ENCODE data around the gene LDLR. TPM values are rescaled to one million over a fixed set of nuclear protein-coding genes. Genes with fewer than 3 reads are reported as not detected.

The LDLR gene
- total RNA-seq, 4 donors from 2014 or later: 75.7 to 209 (median 156) TPM

DNA sequence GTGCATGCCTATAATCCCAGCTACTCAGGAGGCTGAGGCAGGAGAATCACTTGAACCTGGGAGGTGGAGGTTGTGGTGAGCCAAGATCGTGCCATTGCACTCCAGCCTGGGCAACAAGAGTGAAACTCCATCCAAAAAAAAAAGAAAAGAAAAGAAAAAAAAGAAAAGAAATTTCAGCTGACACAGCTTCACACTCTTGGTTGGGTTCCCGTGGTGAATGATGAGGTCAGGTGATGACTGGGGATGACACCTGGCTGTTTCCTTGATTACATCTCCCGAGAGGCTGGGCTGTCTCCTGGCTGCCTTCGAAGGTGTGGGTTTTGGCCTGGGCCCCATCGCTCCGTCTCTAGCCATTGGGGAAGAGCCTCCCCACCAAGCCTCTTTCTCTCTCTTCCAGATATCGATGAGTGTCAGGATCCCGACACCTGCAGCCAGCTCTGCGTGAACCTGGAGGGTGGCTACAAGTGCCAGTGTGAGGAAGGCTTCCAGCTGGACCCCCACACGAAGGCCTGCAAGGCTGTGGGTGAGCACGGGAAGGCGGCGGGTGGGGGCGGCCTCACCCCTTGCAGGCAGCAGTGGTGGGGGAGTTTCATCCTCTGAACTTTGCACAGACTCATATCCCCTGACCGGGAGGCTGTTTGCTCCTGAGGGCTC is 22.0 kb downstream of the LDLR start:
- Histone ChIP-seq H3K9me3 (no peaks in the 10 kb centered on the region), H3K4me1 (peaks cover 0 to 4% (median 0%) of the 10 kb centered on the region in 4 donors), H3K27me3 (no peaks in the 10 kb centered on the region), H3K36me3 (peaks cover 0 to 100% (median 0%) of the 10 kb centered on the region in 3 donors), H3K4me3 (no peak overlapping the region), H3K27ac (no peak overlapping the region)
- no peak for DNase-seq
- no peak for TF ChIP-seq POLR2A (IDR thresholded peaks at IDR 0.05)
- TF ChIP-seq, protein P1, sequence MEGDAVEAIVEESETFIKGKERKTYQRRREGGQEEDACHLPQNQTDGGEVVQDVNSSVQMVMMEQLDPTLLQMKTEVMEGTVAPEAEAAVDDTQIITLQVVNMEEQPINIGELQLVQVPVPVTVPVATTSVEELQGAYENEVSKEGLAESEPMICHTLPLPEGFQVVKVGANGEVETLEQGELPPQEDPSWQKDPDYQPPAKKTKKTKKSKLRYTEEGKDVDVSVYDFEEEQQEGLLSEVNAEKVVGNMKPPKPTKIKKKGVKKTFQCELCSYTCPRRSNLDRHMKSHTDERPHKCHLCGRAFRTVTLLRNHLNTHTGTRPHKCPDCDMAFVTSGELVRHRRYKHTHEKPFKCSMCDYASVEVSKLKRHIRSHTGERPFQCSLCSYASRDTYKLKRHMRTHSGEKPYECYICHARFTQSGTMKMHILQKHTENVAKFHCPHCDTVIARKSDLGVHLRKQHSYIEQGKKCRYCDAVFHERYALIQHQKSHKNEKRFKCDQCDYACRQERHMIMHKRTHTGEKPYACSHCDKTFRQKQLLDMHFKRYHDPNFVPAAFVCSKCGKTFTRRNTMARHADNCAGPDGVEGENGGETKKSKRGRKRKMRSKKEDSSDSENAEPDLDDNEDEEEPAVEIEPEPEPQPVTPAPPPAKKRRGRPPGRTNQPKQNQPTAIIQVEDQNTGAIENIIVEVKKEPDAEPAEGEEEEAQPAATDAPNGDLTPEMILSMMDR (IDR thresholded peaks at IDR 0.05): no peak

DNA sequence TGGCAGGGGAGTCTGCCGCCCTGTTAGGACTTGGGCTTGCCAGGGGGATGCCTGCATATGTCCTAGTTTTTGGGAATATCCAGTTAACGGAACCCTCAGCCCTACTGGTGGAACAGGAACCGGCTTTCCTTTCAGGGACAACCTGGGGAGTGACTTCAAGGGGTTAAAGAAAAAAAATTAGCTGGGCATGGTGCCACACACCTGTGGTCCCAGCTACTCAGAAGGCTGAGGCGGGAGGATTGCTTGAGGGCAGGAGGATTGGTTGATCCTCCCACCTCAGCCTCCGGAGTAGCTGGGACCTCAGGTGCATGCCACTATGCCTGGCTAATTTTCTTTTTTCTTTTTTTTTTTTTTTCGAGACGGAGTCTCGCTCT is 22.5 kb downstream of the LDLR start:
- peaks cover 0 to 100% (median 0%) of the 10 kb centered on the region in 3 donors for H3K36me3 ChIP-seq
- no peak overlapping the region for H3K4me3 ChIP-seq

DNA sequence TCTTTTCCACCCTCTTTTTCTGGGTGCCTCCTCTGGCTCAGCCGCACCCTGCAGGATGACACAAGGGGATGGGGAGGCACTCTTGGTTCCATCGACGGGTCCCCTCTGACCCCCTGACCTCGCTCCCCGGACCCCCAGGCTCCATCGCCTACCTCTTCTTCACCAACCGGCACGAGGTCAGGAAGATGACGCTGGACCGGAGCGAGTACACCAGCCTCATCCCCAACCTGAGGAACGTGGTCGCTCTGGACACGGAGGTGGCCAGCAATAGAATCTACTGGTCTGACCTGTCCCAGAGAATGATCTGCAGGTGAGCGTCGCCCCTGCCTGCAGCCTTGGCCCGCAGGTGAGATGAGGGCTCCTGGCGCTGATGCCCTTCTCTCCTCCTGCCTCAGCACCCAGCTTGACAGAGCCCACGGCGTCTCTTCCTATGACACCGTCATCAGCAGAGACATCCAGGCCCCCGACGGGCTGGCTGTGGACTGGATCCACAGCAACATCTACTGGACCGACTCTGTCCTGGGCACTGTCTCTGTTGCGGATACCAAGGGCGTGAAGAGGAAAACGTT is 24.0 kb downstream of the LDLR start:
- H3K27me3 ChIP-seq: no peaks in the 10 kb centered on the region
- TF ChIP-seq, protein P1 (IDR thresholded peaks at IDR 0.05): no peak
- H3K27ac ChIP-seq: no peak overlapping the region
- no peak overlapping the region for H3K4me3 ChIP-seq
- no peak for DNase-seq
- no peaks in the 10 kb centered on the region for H3K9me3 ChIP-seq
- H3K36me3 ChIP-seq: peaks cover 0 to 100% (median 0%) of the 10 kb centered on the region in 3 donors
- H3K4me1 ChIP-seq: peaks cover 0 to 4% (median 0%) of the 10 kb centered on the region in 4 donors

More for the DNA sequence above, 22.5 kb downstream of the LDLR start:
- peaks cover 0 to 4% (median 0%) of the 10 kb centered on the region in 4 donors for H3K4me1 ChIP-seq
- H3K27ac ChIP-seq: no peak overlapping the region
- no peaks in the 10 kb centered on the region for H3K9me3 ChIP-seq
- TF ChIP-seq POLR2A (IDR thresholded peaks at IDR 0.05): no peak
- TF ChIP-seq, protein P1 (IDR thresholded peaks at IDR 0.05): no peak
- no peaks in the 10 kb centered on the region for H3K27me3 ChIP-seq
- DNase-seq: no peak

DNA sequence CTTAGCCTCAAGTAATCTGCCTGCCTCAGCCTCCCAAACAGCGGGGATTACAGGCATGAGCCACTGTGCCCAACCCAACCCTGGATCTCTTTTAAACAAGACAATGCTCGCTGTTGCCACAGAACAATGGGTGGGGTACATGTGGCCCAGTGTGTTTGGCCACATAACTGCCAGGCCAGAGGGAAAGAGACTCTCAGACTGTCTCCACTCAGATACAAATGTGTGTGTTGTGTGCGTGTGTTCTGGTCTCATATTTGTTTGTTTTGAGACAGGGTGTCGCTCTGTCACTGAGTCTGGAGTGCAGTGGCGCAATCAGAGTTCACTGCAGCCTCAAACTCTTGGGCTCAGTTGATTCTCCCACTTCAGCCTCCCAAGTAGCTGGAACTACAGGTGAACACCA is 25.8 kb downstream of the LDLR start:
- H3K4me3 ChIP-seq: no peak overlapping the region
- H3K9me3 ChIP-seq: no peaks in the 10 kb centered on the region
- no peaks in the 10 kb centered on the region for H3K27me3 ChIP-seq
- H3K36me3 ChIP-seq: peaks cover 0 to 99% (median 0%) of the 10 kb centered on the region in 3 donors
- H3K4me1 ChIP-seq: peaks cover 0 to 4% (median 0%) of the 10 kb centered on the region in 4 donors
- H3K27ac ChIP-seq: no peak overlapping the region
- TF ChIP-seq, protein P1 (IDR thresholded peaks at IDR 0.05): no peak
- no peak for TF ChIP-seq POLR2A (IDR thresholded peaks at IDR 0.05)
- DNase-seq: no peak

DNA sequence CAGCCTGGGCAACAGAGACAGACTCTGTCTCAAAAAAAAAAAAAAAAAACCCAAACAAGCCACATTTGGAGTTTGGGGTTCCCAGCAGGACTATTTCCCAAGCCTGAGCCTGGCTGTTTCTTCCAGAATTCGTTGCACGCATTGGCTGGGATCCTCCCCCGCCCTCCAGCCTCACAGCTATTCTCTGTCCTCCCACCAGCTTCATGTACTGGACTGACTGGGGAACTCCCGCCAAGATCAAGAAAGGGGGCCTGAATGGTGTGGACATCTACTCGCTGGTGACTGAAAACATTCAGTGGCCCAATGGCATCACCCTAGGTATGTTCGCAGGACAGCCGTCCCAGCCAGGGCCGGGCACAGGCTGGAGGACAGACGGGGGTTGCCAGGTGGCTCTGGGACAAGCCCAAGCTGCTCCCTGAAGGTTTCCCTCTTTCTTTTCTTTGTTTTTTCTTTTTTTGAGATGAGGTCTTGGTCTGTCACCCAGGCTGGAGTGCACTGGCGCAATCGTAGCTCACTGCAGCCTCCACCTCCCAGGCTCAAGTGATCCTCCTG is 26.7 kb downstream of the LDLR start:
- Histone ChIP-seq H3K27me3 (no peaks in the 10 kb centered on the region), H3K27ac (no peak overlapping the region), H3K9me3 (no peaks in the 10 kb centered on the region), H3K4me3 (no peak overlapping the region), H3K36me3 (peaks cover 0 to 99% (median 0%) of the 10 kb centered on the region in 3 donors), H3K4me1 (peaks cover 0 to 4% (median 0%) of the 10 kb centered on the region in 4 donors)
- DNase-seq: no peak
- TF ChIP-seq, protein P1 (IDR thresholded peaks at IDR 0.05): no peak
- no peak for TF ChIP-seq POLR2A (IDR thresholded peaks at IDR 0.05)
